Panc1 (cell line): ENCODE measurements around the gene GCHFR. TPM values are rescaled to one million over a fixed set of nuclear protein-coding genes. Genes with fewer than 3 reads are reported as not detected.

Experiments used
- ATAC-seq: fragments of 200-7000 bp; cut with Tn5 transposase; 2 replicates; pipeline ENCODE4 v1.9.1; 2020; ENCODE audit warnings: mild to moderate bottlenecking, moderate library complexity
- BruUV-seq: library from RNA; stranded (reverse); fragments of 400-500 nt; replicated peaks from 2 replicates; lab custom pipeline; 2021; lab: Mats Ljungman, UMichigan
- CTCF ChIA-PET: fragments of 300-600 bp; sonication (Branson Sonifier 250); formaldehyde crosslinking; loops from one replicate; lab custom pipeline; 2022; ENCODE audit warnings: antibody characterized with exemption; lab: Charles Lee
- POLR2A ChIA-PET: fragments of 300-600 bp; sonication (Branson Sonifier 250); formaldehyde crosslinking; loops from one replicate; lab custom pipeline; 2022; ENCODE audit warnings: antibody characterized with exemption; lab: Charles Lee
- DNase-seq: peaks from one replicate; pipeline ENCODE4 v3.0.0-alpha.2; 2010; ENCODE audit warnings: low read depth, low spot score
- H3K27ac ChIP-seq: 2 replicates; pipeline ENCODE4 v1.5.1; 2011; ENCODE audit warnings: mild to moderate bottlenecking, low read length, inconsistent platforms
- H3K27me3 ChIP-seq: fragments of 200-500 bp; sonication (Bioruptor generic); 2 replicates; pipeline ENCODE4 v1.6.0; 2014; ENCODE audit warnings: low read length, inconsistent platforms; ENCODE audit not compliant: control insufficient read depth, insufficient read depth
- H3K36me3 ChIP-seq: fragments of 200-500 bp; sonication (Bioruptor generic); 2 replicates; pipeline ENCODE4 v1.5.1; 2014; ENCODE audit warnings: inconsistent platforms, mild to moderate bottlenecking, low read length, moderate library complexity; ENCODE audit not compliant: control insufficient read depth, insufficient read depth
- H3K4me1 ChIP-seq: 2 replicates; pipeline ENCODE4 v1.5.1; 2011; ENCODE audit warnings: inconsistent platforms, mild to moderate bottlenecking, low read length, moderate library complexity; ENCODE audit not compliant: control insufficient read depth, insufficient read depth
- H3K4me3 ChIP-seq, 2 experiments: 2 replicates each; pipeline ENCODE4 v1.5.1; 2011 to 2012; ENCODE audit warnings: low read depth in 2 of 2, low read length in 2 of 2, mild to moderate bottlenecking in 2 of 2, inconsistent platforms in 1 of 2, moderate library complexity in 1 of 2
- H3K9me3 ChIP-seq: fragments of 200-500 bp; sonication (Bioruptor generic); 2 replicates; pipeline ENCODE4 v1.5.1; 2014; ENCODE audit warnings: low read depth, mild to moderate bottlenecking, inconsistent platforms, low read length, moderate library complexity; ENCODE audit not compliant: control insufficient read depth, insufficient read depth
- POLR2AphosphoS5 ChIP-seq: IDR thresholded peaks from 2 replicates; pipeline ENCODE4 v1.6.1; 2012; ENCODE audit warnings: mild to moderate bottlenecking, low read depth, low read length, moderate library complexity
- SIN3A ChIP-seq: IDR thresholded peaks from 2 replicates; pipeline ENCODE4 v1.6.1; 2012; ENCODE audit warnings: low read depth, mild to moderate bottlenecking, low read length, moderate library complexity, borderline replicate concordance; ENCODE audit not compliant: insufficient read depth
- TCF7L2 ChIP-seq: IDR thresholded peaks from 2 replicates; pipeline ENCODE4 v1.6.1; 2011; ENCODE audit warnings: mild to moderate bottlenecking, low read depth, low read length, inconsistent platforms
- in situ Hi-C: cut with HindIII; loops from 2 replicates; pipeline ENCODE4 v1.10.0; 2016; ENCODE audit warnings: low sequenced_read_pairs, low pct_unique_long_range_greater_than_20kb
- intact Hi-C: fragments of 100-400 bp; cut with micrococcal nuclease; formaldehyde crosslinking; loops from one replicate; pipeline ENCODE4 v1.10.0; 2022; ENCODE audit not compliant: unreplicated experiment
- total RNA-seq: library from RNA; stranded (reverse); gene quantifications from one replicate; pipeline ENCODE4 v1.2.1, GENCODE V29; 2021; ENCODE audit not compliant: unreplicated experiment
- TF ChIP-seq, protein P1 (sequence below): fragments of 450-650 bp; IDR thresholded peaks from 2 replicates; pipeline ENCODE4 v1.5.1; 2017; ENCODE audit warnings: mild to moderate bottlenecking
- TF ChIP-seq, protein P2 (sequence below), 2 experiments: IDR thresholded peaks; 2 replicates each; pipeline ENCODE4 v1.6.1; 2011 to 2012; ENCODE audit warnings: low read depth in 2 of 2, control low read depth in 1 of 2, low read length in 1 of 2, mild to moderate bottlenecking in 1 of 2, moderate library complexity in 1 of 2; ENCODE audit not compliant: insufficient read depth in 1 of 2

The GCHFR gene
- total RNA-seq, 1 experiment from 2014 or later, result 37.2 TPM

DNA sequence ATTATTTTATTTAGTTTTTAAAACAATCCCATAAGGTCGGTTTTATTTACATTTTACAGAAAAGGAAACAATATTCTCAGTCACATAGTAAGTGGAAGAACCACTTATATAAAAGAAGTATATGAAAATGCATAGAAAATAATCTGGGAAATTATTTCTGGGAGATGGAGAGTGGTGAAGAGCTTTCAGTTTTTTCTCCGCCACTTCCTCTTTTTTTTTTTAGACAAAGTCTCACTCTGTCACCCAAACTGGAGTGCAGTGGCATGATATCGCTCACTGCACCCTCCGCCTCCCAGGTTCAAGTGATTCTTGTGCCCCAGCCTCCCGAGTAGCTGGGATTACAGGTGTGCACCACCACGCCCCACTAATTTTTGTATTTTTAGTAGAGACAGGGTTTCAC is 47.7 kb upstream of the GCHFR start:
- Histone ChIP-seq H3K4me1 (no peaks in the 10 kb centered on the region), H3K27ac (no peak overlapping the region), H3K4me3 (no peak overlapping the region), H3K27me3 (no peaks in the 10 kb centered on the region), H3K36me3 (peaks cover 6% of the 10 kb centered on the region; the same call in 1 of the 2 replicates), H3K9me3 (no peaks in the 10 kb centered on the region)
- ATAC-seq (no peak), DNase-seq (no peak)
- TF ChIP-seq SIN3A (no peak), TCF7L2 (no peak), POLR2AphosphoS5 (no peak)
- TF ChIP-seq, protein P1, sequence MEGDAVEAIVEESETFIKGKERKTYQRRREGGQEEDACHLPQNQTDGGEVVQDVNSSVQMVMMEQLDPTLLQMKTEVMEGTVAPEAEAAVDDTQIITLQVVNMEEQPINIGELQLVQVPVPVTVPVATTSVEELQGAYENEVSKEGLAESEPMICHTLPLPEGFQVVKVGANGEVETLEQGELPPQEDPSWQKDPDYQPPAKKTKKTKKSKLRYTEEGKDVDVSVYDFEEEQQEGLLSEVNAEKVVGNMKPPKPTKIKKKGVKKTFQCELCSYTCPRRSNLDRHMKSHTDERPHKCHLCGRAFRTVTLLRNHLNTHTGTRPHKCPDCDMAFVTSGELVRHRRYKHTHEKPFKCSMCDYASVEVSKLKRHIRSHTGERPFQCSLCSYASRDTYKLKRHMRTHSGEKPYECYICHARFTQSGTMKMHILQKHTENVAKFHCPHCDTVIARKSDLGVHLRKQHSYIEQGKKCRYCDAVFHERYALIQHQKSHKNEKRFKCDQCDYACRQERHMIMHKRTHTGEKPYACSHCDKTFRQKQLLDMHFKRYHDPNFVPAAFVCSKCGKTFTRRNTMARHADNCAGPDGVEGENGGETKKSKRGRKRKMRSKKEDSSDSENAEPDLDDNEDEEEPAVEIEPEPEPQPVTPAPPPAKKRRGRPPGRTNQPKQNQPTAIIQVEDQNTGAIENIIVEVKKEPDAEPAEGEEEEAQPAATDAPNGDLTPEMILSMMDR, result no peak
- TF ChIP-seq, protein P2, sequence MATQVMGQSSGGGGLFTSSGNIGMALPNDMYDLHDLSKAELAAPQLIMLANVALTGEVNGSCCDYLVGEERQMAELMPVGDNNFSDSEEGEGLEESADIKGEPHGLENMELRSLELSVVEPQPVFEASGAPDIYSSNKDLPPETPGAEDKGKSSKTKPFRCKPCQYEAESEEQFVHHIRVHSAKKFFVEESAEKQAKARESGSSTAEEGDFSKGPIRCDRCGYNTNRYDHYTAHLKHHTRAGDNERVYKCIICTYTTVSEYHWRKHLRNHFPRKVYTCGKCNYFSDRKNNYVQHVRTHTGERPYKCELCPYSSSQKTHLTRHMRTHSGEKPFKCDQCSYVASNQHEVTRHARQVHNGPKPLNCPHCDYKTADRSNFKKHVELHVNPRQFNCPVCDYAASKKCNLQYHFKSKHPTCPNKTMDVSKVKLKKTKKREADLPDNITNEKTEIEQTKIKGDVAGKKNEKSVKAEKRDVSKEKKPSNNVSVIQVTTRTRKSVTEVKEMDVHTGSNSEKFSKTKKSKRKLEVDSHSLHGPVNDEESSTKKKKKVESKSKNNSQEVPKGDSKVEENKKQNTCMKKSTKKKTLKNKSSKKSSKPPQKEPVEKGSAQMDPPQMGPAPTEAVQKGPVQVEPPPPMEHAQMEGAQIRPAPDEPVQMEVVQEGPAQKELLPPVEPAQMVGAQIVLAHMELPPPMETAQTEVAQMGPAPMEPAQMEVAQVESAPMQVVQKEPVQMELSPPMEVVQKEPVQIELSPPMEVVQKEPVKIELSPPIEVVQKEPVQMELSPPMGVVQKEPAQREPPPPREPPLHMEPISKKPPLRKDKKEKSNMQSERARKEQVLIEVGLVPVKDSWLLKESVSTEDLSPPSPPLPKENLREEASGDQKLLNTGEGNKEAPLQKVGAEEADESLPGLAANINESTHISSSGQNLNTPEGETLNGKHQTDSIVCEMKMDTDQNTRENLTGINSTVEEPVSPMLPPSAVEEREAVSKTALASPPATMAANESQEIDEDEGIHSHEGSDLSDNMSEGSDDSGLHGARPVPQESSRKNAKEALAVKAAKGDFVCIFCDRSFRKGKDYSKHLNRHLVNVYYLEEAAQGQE (IDR thresholded peaks at IDR 0.05; ENCODE audit: insufficient read depth in 1 of 2, low read depth in 2 of 2, low read length in 1 of 2), result no peak
- no TSS peak for BruUV-seq
- intact Hi-C loops, result no loop called here
- POLR2A ChIA-PET, result no interaction called here
- CTCF ChIA-PET, result interaction anchor here (0.7 kb wide), 1 partner anchor 70 kb away, joined by 4 read pairs; no protein-coding TSS in a partner anchor
- in situ Hi-C loops, result no loop called here

DNA sequence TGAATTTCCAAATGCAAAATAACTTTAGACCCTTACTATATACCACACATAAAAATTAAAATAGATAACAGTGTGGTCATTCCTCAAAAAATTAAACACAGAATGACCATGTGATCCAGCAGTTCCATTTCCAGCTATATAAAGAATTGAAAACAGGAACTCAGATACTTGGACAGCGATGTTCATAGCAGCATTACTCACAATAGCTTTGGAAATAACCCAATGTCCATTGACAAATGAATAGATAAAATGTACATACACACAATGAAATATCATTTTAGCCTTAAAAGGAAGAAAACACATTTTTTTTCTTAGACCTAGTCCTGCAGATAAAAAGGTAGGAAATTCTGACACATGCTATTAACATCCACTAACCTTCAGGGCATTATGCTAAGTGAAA is 42.2 kb upstream of the GCHFR start:
- in situ Hi-C loops (no loop called here), intact Hi-C loops (no loop called here)
- DNase-seq (no peak), ATAC-seq (no peak)
- POLR2A ChIA-PET, result no interaction called here
- H3K4me1 ChIP-seq, result no peaks in the 10 kb centered on the region
- H3K4me3 ChIP-seq, result no peak overlapping the region
- no TSS peak for BruUV-seq
- CTCF ChIA-PET, result no interaction called here
- no peaks in the 10 kb centered on the region for H3K9me3 ChIP-seq
- no peak overlapping the region for H3K27ac ChIP-seq
- H3K27me3 ChIP-seq, result no peaks in the 10 kb centered on the region
- TF ChIP-seq SIN3A (no peak), POLR2AphosphoS5 (no peak), TCF7L2 (no peak)
- TF ChIP-seq, protein P2 (IDR thresholded peaks at IDR 0.05; ENCODE audit: insufficient read depth in 1 of 2, low read depth in 2 of 2, low read length in 1 of 2), result no peak
- TF ChIP-seq, protein P1, result no peak
- no peaks in the 10 kb centered on the region for H3K36me3 ChIP-seq
